Stimulated activated naive CD8-positive, alpha-beta T cell treated with anti-CD3 and anti-CD28 coated beads, Interleukin-15, amount 100 ng/mL, for 72 hours (primary cell): ENCODE measurements around the gene LZTFL1.

Experiments
- ATAC-seq: fragments of 150-1000 bp; cut with Tn5 transposase; 2 replicates; pipeline ENCODE4 v1.10.0; 2021; ENCODE audit warnings: mild to moderate bottlenecking, moderate library complexity
- DNase-seq, 2 donors: peaks; one replicate each; pipeline ENCODE4 v3.0.0; 2021 to 2022
- H3K27ac Mint-ChIP-seq, 2 donors: one replicate each; pipeline ENCODE4 v1.8.0; 2022; ENCODE audit warnings: mild to moderate bottlenecking in 2 of 2, mixed read lengths in 2 of 2, moderate library complexity in 2 of 2
- H3K27me3 Mint-ChIP-seq: one replicate; pipeline ENCODE4 v1.8.0; 2022; ENCODE audit warnings: mixed read lengths
- H3K4me1 Mint-ChIP-seq: one replicate; pipeline ENCODE4 v1.8.0; 2022; ENCODE audit warnings: mild to moderate bottlenecking, mixed read lengths
- H3K4me3 Mint-ChIP-seq, 2 donors: one replicate each; pipeline ENCODE4 v1.8.0; 2022; ENCODE audit warnings: mild to moderate bottlenecking in 2 of 2, mixed read lengths in 2 of 2, moderate library complexity in 1 of 2
- H3K9me3 Mint-ChIP-seq, 2 donors: one replicate each; pipeline ENCODE4 v1.8.0; 2022; ENCODE audit warnings: mixed read lengths in 2 of 2

The LZTFL1 gene

GRCh38 chr3:45841757-45842491 lies at the start of gene LZTFL1:
Gene LZTFL1, minus strand, starts transcription at chr3:45842119. Its CDS starts 128 bp downstream, at chr3:45841991.
- DNase-seq (peak; percentile 81 to 92), ATAC-seq (peak; percentile 93)
- Mint-ChIP-seq H3K9me3 (no peaks in the 10 kb centered on the region), H3K4me1 (peaks cover 7% of the 10 kb centered on the region), H3K27ac (peak within 1 kb of the TSS; percentile 95 to 96), H3K27me3 (no peaks in the 10 kb centered on the region), H3K4me3 (peak within 1 kb of the TSS; percentile 89 to 97)

- no peak for ATAC-seq
- Mint-ChIP-seq H3K27me3 (peaks cover 58% of the 10 kb centered on the region), H3K4me1 (peaks cover 29% of the 10 kb centered on the region), H3K9me3 (no peaks in the 10 kb centered on the region), H3K4me3 (no peak overlapping the region), H3K27ac (no peak overlapping the region)
- no peak for DNase-seq
Observed at GRCh38 chr3:45890405-45890804, 48.5 kb upstream of the LZTFL1 start.

- H3K9me3 Mint-ChIP-seq = no peaks in the 10 kb centered on the region
- DNase-seq = no peak
- no peak overlapping the region for H3K4me3 Mint-ChIP-seq
- no peak overlapping the region for H3K27ac Mint-ChIP-seq
- H3K4me1 Mint-ChIP-seq = peaks cover 36% of the 10 kb centered on the region
- no peak for ATAC-seq
- peaks cover 55% of the 10 kb centered on the region for H3K27me3 Mint-ChIP-seq
Observed at GRCh38 chr3:45889337-45889736, 47.4 kb upstream of the LZTFL1 start.

- Mint-ChIP-seq H3K9me3 (no peaks in the 10 kb centered on the region), H3K4me3 (no peak overlapping the region), H3K27ac (no peak overlapping the region), H3K4me1 (peaks cover 22% of the 10 kb centered on the region), H3K27me3 (peaks cover 52% of the 10 kb centered on the region)
- ATAC-seq (no peak), DNase-seq (no peak)
Observed at GRCh38 chr3:45887759-45888511, 46.0 kb upstream of the LZTFL1 start.

- Mint-ChIP-seq H3K27ac (no peak overlapping the region), H3K9me3 (no peaks in the 10 kb centered on the region), H3K4me1 (peaks cover 20% of the 10 kb centered on the region), H3K27me3 (peaks cover 46% of the 10 kb centered on the region), H3K4me3 (no peak overlapping the region)
- ATAC-seq (no peak), DNase-seq (no peak)
Observed at GRCh38 chr3:45887285-45887684, 45.4 kb upstream of the LZTFL1 start.

GRCh38 chr3:45885979-45886705 lies 44.2 kb upstream of the LZTFL1 start, which contains the start of gene CCR9:
Gene CCR9, plus strand, starts transcription at chr3:45886543. Its CDS starts 8,391 bp downstream, at chr3:45894934.
- Mint-ChIP-seq H3K27me3 (peaks cover 39% of the 10 kb centered on the region), H3K4me3 (no peak within 1 kb of the TSS), H3K27ac (no peak within 1 kb of the TSS), H3K4me1 (peaks cover 19% of the 10 kb centered on the region), H3K9me3 (no peaks in the 10 kb centered on the region)
- ATAC-seq (no peak), DNase-seq (no peak)

GRCh38 chr3:45884368-45885201 lies 42.7 kb upstream of the LZTFL1 start:
- Mint-ChIP-seq H3K27me3 (peaks cover 40% of the 10 kb centered on the region), H3K27ac (no peak overlapping the region), H3K4me1 (peaks cover 20% of the 10 kb centered on the region), H3K9me3 (no peaks in the 10 kb centered on the region), H3K4me3 (no peak overlapping the region)
- ATAC-seq (no peak), DNase-seq (no peak)

- H3K27ac Mint-ChIP-seq = no peak overlapping the region
- ATAC-seq (peak; percentile 97), DNase-seq (peak; percentile 21 to 49)
- peaks cover 20% of the 10 kb centered on the region for H3K4me1 Mint-ChIP-seq
- peaks cover 52% of the 10 kb centered on the region for H3K27me3 Mint-ChIP-seq
- no peaks in the 10 kb centered on the region for H3K9me3 Mint-ChIP-seq
- H3K4me3 Mint-ChIP-seq = no peak overlapping the region
Observed at GRCh38 chr3:45881078-45882022, 39.4 kb upstream of the LZTFL1 start.

- H3K9me3 Mint-ChIP-seq = no peaks in the 10 kb centered on the region
- H3K4me3 Mint-ChIP-seq = no peak overlapping the region
- H3K27me3 Mint-ChIP-seq = peaks cover 56% of the 10 kb centered on the region
- peaks cover 20% of the 10 kb centered on the region for H3K4me1 Mint-ChIP-seq
- no peak overlapping the region for H3K27ac Mint-ChIP-seq
- DNase-seq = no peak
- ATAC-seq = peak; percentile 4
Observed at GRCh38 chr3:45880725-45881077, 38.8 kb upstream of the LZTFL1 start.

- H3K27me3 Mint-ChIP-seq = peaks cover 62% of the 10 kb centered on the region
- H3K4me1 Mint-ChIP-seq = peaks cover 14% of the 10 kb centered on the region
- H3K9me3 Mint-ChIP-seq = peaks cover 7 to 9% of the 10 kb centered on the region in 2 donors
- no peak for ATAC-seq
- no peak overlapping the region for H3K4me3 Mint-ChIP-seq
- no peak for DNase-seq
- no peak overlapping the region for H3K27ac Mint-ChIP-seq
Observed at GRCh38 chr3:45878124-45878523, 36.2 kb upstream of the LZTFL1 start.

GRCh38 chr3:45874677-45875346 lies 32.9 kb upstream of the LZTFL1 start:
- H3K27ac Mint-ChIP-seq = no peak overlapping the region
- H3K4me1 Mint-ChIP-seq = peaks cover 29% of the 10 kb centered on the region
- ATAC-seq = no peak
- DNase-seq = no peak
- no peak overlapping the region for H3K4me3 Mint-ChIP-seq
- peaks cover 72% of the 10 kb centered on the region for H3K27me3 Mint-ChIP-seq
- H3K9me3 Mint-ChIP-seq = peaks cover 7 to 9% of the 10 kb centered on the region in 2 donors

- Mint-ChIP-seq H3K4me1 (peaks cover 40% of the 10 kb centered on the region), H3K27ac (no peak overlapping the region)
Observed at GRCh38 chr3:45873638-45874037, 31.7 kb upstream of the LZTFL1 start.

GRCh38 chr3:45873036-45873435 lies 31.1 kb upstream of the LZTFL1 start:
- ATAC-seq = no peak
- no peak for DNase-seq
- peaks cover 76% of the 10 kb centered on the region for H3K27me3 Mint-ChIP-seq
- no peak overlapping the region for H3K4me3 Mint-ChIP-seq
- H3K27ac Mint-ChIP-seq = no peak overlapping the region
- H3K9me3 Mint-ChIP-seq = peaks cover 7 to 9% of the 10 kb centered on the region in 2 donors
- peaks cover 42% of the 10 kb centered on the region for H3K4me1 Mint-ChIP-seq

More at GRCh38 chr3:45873638-45874037, 31.7 kb upstream of the LZTFL1 start:
- H3K4me3 Mint-ChIP-seq = no peak overlapping the region
- H3K9me3 Mint-ChIP-seq = peaks cover 7 to 9% of the 10 kb centered on the region in 2 donors
- ATAC-seq (no peak), DNase-seq (no peak)
- H3K27me3 Mint-ChIP-seq = peaks cover 74% of the 10 kb centered on the region

- no peak overlapping the region for H3K27ac Mint-ChIP-seq
- ATAC-seq = no peak
- H3K9me3 Mint-ChIP-seq = peaks cover 7 to 9% of the 10 kb centered on the region in 2 donors
- no peak for DNase-seq
- H3K27me3 Mint-ChIP-seq = peaks cover 78% of the 10 kb centered on the region
- peaks cover 42% of the 10 kb centered on the region for H3K4me1 Mint-ChIP-seq
- no peak overlapping the region for H3K4me3 Mint-ChIP-seq
Observed at GRCh38 chr3:45872569-45872968, 30.6 kb upstream of the LZTFL1 start.
